PFSK-1 (cell line): ENCODE results near the gene PPFIBP2.

Source experiments
- FOXP2 ChIP-seq: optimal IDR thresholded peaks from 2 replicates; pipeline ENCODE3; 2011; ENCODE audit warnings: borderline replicate concordance, control low read depth, inconsistent platforms; ENCODE audit not compliant: insufficient read depth; ENCODE audit errors: extremely low read length, extremely low read depth
- POLR2AphosphoS5 ChIP-seq: IDR thresholded peaks from 2 replicates; pipeline ENCODE4 v1.6.1; 2012; ENCODE audit warnings: low read depth, mild to moderate bottlenecking, control low read depth, low read length, moderate library complexity
- SIN3A ChIP-seq: IDR thresholded peaks from 2 replicates; pipeline ENCODE4 v1.6.1; 2012; ENCODE audit warnings: mild to moderate bottlenecking, low read length, moderate library complexity, borderline replicate concordance; ENCODE audit not compliant: insufficient read depth
- TAF1 ChIP-seq: IDR thresholded peaks from 2 replicates; pipeline ENCODE4 v1.6.1; 2012; ENCODE audit warnings: low read length, control low read depth, borderline replicate concordance; ENCODE audit not compliant: insufficient read depth
- TF ChIP-seq, protein P1 (sequence below), 2 experiments: IDR thresholded peaks; 2 replicates each; pipeline versions ENCODE4 v1.6.1 to v1.8.0; 2011 to 2012; ENCODE audit warnings: low read depth in 2 of 2, low read length in 2 of 2, control low read depth in 1 of 2, inconsistent platforms in 1 of 2, mild to moderate bottlenecking in 1 of 2, moderate library complexity in 1 of 2; ENCODE audit not compliant: insufficient read depth in 1 of 2

The PPFIBP2 gene

GRCh38 chr11:7638710-7639642, 125.2 kb downstream of the PPFIBP2 start:
- TF ChIP-seq SIN3A (no peak), TAF1 (no peak)

DNA sequence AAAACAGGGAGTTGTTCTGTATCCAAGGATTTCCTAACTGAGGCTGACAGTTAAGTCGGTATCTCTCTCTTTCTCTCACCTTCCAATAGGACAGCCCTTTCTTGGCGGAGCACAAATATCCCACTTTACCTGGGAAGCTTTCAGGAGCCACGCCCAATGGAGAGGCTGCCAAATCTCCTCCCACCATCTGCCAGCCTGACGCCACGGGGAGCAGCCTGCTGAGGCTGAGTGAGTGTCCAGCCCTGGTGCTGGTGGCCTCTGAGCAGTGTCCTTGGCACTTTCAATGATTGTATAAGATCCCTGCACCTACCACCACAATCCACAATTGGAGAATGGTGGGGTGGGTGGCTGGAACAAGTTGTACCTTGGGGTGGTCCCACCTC, 125.8 kb downstream of the PPFIBP2 start:
- TF ChIP-seq FOXP2 (no peak), TAF1 (no peak), SIN3A (no peak), POLR2AphosphoS5 (no peak)
- TF ChIP-seq, protein P1, sequence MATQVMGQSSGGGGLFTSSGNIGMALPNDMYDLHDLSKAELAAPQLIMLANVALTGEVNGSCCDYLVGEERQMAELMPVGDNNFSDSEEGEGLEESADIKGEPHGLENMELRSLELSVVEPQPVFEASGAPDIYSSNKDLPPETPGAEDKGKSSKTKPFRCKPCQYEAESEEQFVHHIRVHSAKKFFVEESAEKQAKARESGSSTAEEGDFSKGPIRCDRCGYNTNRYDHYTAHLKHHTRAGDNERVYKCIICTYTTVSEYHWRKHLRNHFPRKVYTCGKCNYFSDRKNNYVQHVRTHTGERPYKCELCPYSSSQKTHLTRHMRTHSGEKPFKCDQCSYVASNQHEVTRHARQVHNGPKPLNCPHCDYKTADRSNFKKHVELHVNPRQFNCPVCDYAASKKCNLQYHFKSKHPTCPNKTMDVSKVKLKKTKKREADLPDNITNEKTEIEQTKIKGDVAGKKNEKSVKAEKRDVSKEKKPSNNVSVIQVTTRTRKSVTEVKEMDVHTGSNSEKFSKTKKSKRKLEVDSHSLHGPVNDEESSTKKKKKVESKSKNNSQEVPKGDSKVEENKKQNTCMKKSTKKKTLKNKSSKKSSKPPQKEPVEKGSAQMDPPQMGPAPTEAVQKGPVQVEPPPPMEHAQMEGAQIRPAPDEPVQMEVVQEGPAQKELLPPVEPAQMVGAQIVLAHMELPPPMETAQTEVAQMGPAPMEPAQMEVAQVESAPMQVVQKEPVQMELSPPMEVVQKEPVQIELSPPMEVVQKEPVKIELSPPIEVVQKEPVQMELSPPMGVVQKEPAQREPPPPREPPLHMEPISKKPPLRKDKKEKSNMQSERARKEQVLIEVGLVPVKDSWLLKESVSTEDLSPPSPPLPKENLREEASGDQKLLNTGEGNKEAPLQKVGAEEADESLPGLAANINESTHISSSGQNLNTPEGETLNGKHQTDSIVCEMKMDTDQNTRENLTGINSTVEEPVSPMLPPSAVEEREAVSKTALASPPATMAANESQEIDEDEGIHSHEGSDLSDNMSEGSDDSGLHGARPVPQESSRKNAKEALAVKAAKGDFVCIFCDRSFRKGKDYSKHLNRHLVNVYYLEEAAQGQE (IDR thresholded peaks at IDR 0.05; ENCODE audit: insufficient read depth in 1 of 2, low read depth in 2 of 2, low read length in 2 of 2): no peak

DNA sequence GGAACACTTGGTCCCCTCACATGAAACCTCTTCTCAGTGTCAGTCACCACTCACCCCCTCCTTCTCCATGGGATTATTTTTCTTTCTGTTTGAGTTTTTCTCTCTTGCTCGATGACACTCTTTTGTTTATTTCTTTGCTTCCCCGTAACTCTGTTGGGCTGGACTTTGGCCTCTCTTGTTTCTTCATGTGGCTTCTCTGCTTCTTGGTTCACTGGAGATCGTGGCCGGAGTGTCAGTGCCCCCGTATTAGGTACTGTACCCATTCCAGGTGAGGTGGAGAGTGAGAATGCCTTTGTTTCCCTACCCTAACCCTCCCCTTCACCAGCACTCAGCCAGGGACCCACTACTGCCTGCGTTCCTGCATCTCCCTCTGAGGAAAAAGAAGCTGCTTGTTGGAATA, 127.0 kb downstream of the PPFIBP2 start:
- TF ChIP-seq TAF1: no peak
- TF ChIP-seq POLR2AphosphoS5: no peak
- TF ChIP-seq, protein P1 (IDR thresholded peaks at IDR 0.05; ENCODE audit: insufficient read depth in 1 of 2, low read depth in 2 of 2, low read length in 2 of 2): no peak

GRCh38 chr11:7642747-7643146, 128.9 kb downstream of the PPFIBP2 start:
- TF ChIP-seq, protein P1 (IDR thresholded peaks at IDR 0.05; ENCODE audit: insufficient read depth in 1 of 2, low read depth in 2 of 2, low read length in 2 of 2): no peak
- TF ChIP-seq SIN3A (no peak), POLR2AphosphoS5 (no peak), TAF1 (no peak), FOXP2 (no peak)

GRCh38 chr11:7643314-7643713, 129.5 kb downstream of the PPFIBP2 start:
- no peak for TF ChIP-seq POLR2AphosphoS5
- no peak for TF ChIP-seq TAF1
- TF ChIP-seq FOXP2: no peak
- TF ChIP-seq SIN3A: no peak
- TF ChIP-seq, protein P1 (IDR thresholded peaks at IDR 0.05; ENCODE audit: insufficient read depth in 1 of 2, low read depth in 2 of 2, low read length in 2 of 2): no peak
